HepG2 (cell line): ENCODE measurements around the gene MGMT.

ENCODE experiments used
- ARNTL ChIP-seq: sonication (generic); formaldehyde crosslinking; IDR thresholded peaks from 2 replicates; pipeline ENCODE4 v1.4.0; 2020; ENCODE audit warnings: mild to moderate bottlenecking, missing genetic modification reagents
- CBX2 ChIP-seq, 2 experiments: fragments of 200-600 bp in 1 of 2; sonication (generic); formaldehyde crosslinking in 1 of 2; IDR thresholded peaks; 2 replicates each; pipeline versions ENCODE4 v1.7.0 to v1.8.1; 2018 to 2022; ENCODE audit warnings: low read depth in 2 of 2, low read length in 1 of 2, mild to moderate bottlenecking in 1 of 2, missing genetic modification reagents in 1 of 2
- HNRNPLL ChIP-seq: fragments of 200-400 bp; formaldehyde crosslinking; IDR thresholded peaks from 2 replicates; pipeline ENCODE4 v1.6.1; 2017; ENCODE audit warnings: mild to moderate bottlenecking, low read depth, low read length; ENCODE audit not compliant: poor library complexity, severe bottlenecking
- NFIC ChIP-seq: IDR thresholded peaks from 2 replicates; pipeline ENCODE4 v1.6.1; 2012; ENCODE audit warnings: mild to moderate bottlenecking, low read length, inconsistent platforms
- ZNF552 ChIP-seq: sonication (generic); formaldehyde crosslinking; IDR thresholded peaks from 2 replicates; pipeline ENCODE4 v1.9.0; 2022; ENCODE audit warnings: missing genetic modification reagents, mild to moderate bottlenecking, borderline replicate concordance
- ZNF691 ChIP-seq: sonication (generic); formaldehyde crosslinking; IDR thresholded peaks from 2 replicates; pipeline ENCODE4 v1.4.0; 2020; ENCODE audit warnings: missing genetic modification reagents, low read depth, mild to moderate bottlenecking, borderline replicate concordance

GRCh38 chr10:129464251-129464650 lies 2.8 kb upstream of the MGMT start:
- TF ChIP-seq ARNTL (CRISPR knock-in tag) (no peak), HNRNPLL (no peak), ZNF552 (CRISPR knock-in tag) (no peak), CBX2 (IDR thresholded peaks at IDR 0.05; ENCODE audit: low read depth, low read length) (no peak), CBX2 (CRISPR knock-in tag; IDR thresholded peaks at IDR 0.05; ENCODE audit: low read depth) (no peak), ZNF691 (CRISPR knock-in tag) (no peak), NFIC (no peak)
